Left forelimb (tissue), 1 donor: Measurements from ENCODE around the gene NRXN3.

ENCODE experiments used
- DNase-seq: peaks from one replicate; pipeline ENCODE4 v3.0.0-alpha.2; 2018; ENCODE audit warnings: low spot score

The NRXN3 gene

DNA sequence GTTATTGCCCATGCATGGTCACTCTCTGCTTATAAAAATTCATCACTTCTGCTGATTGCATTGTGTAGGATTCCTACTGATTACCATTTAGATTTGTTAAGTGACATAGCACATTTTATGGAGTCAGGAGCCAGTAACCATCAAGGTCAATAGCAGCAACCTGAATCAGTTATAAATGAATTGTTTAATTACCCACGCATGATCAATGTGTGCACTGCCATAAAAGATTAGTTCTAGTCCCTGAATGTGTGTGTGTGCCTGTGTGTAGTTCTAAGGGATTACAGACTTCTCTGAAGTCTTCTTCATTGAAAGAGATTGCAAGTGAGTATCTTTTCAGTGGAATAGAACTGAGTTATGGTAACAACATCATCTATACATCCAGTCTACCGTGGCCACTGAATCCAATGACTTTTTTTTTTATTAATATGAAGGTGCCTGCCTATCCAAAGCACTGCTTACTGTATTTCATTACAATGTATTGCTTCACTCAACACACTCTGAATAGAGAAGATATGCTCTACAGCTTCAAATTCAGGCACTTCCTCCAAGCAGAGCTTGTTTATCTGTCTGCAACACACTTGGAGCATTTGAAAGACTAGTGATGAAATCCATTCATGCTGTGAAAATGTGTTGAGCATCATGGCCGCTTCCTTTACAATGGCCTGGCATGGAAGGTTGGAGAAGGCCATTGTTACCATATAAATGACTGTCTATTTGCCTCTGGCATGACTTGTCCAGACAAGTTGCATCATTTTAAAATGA lies 1659.4 kb downstream of the NRXN3 start:
- no peak for DNase-seq

DNA sequence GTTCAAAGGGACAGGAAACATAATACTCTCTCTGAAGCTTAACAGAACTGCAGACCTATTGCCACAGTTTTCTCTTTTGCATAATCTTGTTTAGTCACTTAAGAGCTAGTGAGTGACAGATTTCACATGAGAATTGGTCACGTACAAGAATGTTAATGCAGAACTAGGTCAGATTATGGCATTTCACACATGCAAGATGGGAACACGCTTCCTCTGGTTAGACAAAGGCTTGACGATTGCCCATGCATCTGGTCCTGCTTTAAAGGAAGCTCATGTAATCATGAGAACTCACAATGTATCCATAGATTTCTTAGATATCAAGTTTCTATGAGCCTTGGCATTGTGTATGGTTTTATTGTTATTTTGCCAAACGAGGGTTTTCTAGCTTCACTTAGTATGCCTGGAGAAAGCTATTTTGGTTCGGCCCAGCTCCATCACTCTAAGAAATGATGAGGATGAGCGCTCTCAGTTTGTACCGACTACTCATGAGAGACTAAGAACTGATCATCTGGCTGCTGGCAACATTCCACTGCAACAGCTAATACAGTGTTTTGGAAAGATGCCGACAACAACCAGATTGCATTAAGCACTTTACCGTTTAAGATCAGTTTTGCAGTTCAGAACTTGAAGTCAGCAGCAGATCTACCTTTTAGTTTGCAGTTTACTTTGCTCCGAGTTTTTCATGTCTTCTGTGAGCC lies 1661.2 kb downstream of the NRXN3 start:
- DNase-seq, result no peak

DNA sequence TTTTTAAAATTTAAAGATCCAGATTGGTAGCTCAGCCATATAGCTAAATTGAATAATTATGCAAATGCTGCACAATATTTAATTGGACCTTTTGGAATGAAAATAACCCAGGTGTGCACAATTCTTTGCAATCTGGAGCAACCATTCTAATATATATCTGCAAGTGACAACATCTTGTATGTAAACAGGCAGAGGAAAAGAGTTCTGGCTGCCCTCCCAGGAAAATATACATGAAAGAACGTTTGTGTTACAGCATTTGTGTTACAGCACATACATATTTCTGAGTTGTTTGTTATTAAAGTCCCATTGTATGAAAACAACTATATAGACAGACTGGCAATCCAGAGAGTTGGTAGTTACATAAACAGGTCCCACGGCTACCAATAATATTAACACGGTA lies 1663.6 kb downstream of the NRXN3 start:
- no peak for DNase-seq

DNA sequence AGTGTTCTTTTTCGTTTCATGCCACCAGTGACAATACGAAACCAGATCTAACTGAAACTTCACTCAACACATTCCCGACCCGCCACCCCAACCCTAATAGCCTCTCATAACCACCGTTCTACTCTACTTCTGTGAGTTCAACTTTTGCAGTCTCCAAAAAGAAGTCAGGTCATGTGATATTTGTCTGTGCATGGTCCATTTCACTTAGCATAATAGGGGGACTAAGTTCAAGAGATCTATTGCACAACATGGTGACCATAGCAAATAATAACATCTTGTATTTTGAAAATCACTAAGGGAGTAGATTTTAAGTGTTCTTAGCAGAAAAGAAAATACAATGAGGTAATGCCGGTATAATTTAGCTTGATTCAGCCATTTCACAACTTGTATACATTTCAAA lies 1664.7 kb downstream of the NRXN3 start:
- no peak for DNase-seq

DNA sequence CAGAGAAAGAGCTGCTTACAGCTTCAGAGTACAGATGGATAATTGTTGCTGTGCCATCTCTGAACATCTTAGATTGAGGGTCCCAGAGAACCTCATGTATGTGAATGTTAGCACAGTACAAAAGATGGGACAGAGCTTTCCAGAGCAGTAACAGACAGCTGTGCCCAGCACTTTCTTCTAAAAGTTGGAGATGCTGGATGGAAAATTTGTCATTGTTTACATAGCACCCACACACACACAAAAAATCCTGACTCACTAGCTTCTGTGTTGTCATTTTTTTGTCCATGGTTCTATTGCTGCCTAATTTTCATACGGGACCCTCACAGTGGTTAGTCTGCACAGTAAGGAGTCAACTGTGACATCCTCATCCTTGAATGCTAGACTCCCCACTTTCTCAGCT lies 1666.4 kb downstream of the NRXN3 start:
- no peak for DNase-seq

DNA sequence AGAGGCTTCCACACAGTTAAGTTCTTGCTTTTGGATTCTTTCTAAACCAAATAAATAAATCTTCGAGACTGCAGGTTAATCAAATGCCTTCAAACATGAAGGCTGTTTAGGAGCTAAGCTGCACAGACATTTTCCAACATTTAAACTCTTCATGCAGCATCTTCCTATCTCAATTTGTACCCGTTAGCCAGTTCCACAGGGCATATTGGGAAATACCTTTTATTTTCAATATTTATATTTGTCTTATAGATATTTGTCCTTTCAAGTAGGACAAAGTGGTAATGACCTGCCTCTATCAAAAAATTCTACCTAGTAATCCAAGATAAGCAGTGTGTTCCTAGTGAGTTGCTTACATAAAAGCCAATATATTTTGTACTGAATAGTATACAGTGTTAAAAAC lies 1667.5 kb downstream of the NRXN3 start:
- DNase-seq, result no peak

DNA sequence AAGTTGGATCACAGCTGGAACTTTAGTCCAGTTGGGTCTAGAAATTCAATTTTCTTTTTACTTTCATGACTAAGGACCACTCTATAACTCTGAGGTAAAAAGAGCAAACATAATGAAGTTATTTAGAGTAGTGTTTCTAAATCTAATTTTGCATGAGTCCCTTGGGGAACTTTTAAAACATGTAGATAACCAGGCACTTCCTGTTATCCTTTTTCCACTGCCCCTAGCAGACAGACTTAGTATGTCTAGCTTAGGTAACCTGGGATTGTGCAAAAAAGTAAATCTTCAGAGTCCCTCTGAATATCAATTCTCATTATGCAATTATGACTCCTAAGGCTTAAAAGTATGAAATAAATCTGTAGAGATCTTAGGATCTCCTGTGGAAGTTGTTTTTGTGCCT lies 1669.9 kb downstream of the NRXN3 start:
- DNase-seq, result no peak

DNA sequence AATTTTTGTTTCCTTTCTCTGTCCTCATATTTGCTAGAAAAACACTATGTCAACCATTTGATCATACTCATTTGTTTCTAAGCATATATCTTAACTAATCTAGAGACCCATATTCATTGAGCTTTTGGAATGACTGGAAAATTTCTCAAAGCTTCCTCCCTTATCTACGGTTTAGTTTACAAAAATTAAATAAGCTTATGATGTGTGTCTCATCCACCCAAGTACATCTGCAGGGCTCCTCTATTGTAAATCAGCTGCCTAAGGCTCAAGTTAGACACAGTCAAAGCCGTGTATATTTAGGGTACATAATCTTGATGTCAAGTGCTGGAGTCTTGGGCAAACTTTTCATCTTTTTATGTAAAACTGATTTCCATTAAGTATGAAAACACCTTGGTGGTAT lies 1670.7 kb downstream of the NRXN3 start:
- DNase-seq, result no peak

DNA sequence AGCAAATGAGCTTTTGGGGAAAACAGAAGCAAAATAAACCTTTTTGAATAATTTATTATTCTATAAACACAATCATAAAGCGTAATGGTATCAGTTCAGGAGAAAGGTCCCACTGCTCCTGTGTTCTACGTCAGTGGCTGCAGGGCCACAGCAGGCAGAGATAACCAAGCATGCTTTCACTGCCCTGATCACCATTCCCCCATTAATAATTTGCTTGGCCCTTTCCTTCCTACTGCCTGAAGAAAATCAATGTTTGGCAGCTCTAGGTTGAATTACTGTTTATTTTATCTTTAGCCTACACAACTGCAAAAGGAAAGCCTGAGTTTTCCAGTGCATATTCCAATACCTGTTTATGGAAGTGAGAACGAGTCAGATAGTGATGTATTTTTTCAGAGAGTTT lies 1671.3 kb downstream of the NRXN3 start:
- DNase-seq, result no peak

DNA sequence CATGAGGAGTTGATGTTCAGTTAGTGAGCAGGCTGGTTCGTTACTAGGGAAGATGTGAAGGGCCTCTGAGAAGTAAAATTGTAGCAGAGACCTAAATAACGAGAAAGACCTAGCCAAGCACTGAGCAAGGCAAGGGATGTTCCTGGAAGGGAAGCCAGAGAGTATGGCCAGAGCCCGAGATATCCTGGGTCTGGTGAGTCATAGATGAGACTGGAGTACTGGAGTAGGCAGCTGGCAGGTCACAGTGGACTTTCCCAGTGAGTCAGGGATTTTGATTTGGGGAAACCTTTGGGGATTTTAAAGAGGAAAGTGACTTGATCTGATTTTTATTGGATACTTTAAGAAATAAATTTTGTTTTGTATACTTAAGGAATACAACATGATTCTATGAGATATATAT lies 1672.1 kb downstream of the NRXN3 start:
- no peak for DNase-seq

DNA sequence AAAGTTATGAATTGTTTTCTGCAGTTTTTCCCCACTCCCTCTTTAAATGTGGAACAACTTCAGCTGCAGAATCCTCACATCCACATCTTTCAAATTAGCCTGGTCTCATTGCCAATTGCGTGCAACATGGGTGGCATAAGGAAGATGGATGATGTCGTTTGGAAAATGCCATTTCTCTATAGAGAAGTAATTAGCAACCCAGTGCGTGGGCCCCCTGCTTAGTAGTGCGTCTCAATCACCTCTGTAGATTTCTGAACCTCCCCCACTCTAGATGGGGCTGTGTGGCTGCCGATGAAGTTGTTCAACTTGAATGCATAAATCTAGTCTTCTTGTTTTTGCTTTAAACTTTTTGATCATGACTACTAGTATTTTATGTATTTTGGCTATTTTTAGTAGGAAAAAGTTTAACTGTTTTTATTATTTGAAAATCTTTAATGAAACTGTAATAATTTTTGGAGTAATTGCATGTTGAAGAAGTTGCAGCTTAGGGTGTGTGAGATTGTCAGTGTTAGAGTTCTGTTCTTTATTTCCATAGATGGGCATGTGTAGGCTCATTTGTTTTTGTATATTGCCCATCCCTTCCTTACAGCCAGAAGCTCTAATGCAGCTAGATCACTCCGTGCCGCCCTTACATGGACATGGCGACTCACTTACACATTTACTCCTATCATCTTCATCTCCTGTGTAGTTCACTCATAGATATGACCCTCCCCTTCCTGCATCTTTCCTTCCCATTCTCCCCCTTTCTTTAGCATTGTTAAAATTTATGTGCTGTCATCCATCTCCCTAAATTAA lies 1683.0 kb downstream of the NRXN3 start:
- DNase-seq, result no peak

DNA sequence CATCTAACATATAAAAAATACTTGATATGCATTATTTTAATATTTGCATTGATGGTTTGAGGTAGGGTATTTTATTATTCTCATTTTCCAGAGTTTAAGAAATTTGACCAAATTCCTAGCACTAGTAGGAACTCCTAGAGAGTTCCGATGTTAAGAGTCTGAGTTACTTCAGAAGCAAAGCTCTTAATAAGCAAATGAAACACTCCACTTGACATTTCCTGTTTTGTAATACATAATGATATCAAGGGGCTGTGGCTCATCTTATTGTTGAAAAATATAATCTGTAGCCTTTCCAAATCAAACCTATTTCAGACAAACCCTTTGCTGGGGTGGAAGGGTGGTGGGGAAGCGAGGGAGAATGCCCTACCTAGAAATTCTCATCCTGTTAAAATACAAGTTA lies 1685.6 kb downstream of the NRXN3 start:
- DNase-seq, result no peak

DNA sequence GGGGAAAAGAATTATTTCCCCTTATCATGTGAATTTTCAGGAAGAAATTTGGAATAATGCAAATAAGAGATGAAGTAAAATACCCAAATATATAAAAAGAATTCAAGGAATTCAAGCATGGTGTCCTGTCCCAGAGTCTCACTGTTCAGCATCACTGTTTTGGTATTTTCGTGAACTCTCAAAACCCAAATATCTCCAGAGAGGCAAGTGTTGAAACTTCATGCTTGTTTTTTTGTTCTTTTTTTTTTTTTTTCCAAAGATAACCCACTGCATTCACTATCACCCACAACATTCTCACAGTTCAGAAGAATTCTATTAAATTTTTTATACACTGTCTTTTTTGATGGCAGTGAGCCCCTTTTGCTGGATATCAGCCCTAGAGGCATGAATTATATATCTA lies 1686.2 kb downstream of the NRXN3 start:
- no peak for DNase-seq

DNA sequence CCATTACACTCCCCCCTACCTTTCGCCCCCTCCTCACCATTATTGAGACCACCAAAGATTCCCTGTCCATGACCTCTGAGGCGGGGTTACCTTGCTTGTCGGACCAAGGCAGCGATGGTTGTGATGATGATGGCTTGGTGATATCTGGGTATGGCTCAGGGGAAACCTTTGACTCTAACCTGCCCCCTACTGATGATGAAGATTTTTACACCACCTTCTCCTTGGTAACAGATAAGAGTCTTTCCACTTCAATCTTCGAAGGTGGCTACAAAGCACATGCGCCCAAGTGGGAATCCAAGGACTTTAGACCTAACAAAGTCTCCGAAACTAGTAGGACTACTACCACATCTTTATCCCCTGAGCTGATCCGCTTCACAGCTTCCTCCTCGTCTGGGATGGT lies 1690.9 kb downstream of the NRXN3 start:
- no peak for DNase-seq

DNA sequence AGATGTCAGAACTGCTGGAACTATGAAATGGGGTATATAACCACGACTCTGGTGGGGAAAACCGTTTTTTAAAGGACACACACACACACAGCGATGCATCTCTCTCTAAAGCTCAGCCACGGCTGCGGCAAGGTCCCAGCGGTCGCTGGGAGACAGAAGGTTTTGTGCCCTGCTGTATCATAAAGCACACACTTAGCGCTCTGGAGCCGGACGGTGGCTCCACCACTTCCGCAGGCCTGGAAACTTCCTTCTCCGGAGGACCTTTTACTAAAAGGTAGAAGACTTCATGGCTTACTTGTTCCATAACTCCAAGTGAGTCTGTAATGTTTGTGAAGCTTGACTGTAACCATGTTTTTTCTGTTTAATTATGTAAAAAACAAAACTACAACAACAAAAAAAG lies 1691.9 kb downstream of the NRXN3 start:
- no peak for DNase-seq

DNA sequence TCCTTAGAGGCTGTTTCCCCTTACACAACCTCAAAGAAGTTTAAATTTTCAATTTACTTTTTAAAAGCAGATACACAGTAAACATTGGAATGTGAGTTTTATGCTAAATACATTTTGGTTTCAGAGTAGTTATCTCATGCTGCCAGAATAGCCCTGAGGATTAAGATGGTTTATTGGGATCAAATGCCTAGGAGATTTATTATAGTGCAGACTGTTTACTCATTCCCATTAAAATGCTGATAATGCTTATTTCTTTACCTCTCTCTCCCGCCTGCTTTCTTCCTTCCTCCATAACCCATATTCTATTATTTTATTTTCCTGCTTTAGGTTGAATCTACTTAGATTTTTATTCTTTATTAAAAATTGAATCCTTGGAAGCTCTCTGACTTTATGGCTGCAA lies 1701.0 kb downstream of the NRXN3 start:
- no peak for DNase-seq

DNA sequence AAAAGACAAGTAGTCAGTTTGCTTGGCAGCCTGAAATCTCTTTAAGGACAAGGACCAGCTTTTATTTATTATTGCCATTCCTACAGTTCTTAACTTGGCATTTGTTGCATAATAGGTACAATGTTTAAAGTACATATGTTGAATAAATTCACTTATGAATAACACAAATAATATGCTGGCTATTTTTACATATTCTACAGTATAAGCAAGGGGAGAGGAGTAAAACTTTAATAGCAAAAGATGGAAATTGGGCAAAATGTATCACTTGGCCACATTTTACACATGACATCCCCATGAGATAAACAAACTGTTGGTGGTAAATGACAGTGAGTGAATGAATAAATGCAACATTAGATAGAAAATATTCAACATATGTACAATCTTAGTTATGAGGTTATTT lies 1708.1 kb downstream of the NRXN3 start:
- DNase-seq, result no peak

DNA sequence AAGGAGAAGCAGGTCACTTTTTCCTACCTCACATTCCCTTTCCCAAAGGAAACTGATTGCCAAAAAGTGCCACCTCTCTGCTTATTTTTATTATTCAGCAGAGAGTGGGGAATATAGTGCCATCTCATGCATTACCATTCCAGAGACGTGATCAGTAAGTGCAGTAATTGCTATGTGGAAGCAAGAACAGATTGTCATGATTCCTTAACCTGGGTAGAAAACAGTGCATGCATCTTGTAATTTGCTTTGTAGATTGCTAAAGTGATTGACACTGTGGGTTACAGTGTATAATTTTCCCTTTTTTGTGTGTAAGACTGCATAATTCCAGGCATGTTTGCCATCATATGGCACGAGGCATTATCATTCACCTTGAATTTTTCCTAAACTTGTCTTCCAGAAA lies 1708.6 kb downstream of the NRXN3 start:
- no peak for DNase-seq

DNA sequence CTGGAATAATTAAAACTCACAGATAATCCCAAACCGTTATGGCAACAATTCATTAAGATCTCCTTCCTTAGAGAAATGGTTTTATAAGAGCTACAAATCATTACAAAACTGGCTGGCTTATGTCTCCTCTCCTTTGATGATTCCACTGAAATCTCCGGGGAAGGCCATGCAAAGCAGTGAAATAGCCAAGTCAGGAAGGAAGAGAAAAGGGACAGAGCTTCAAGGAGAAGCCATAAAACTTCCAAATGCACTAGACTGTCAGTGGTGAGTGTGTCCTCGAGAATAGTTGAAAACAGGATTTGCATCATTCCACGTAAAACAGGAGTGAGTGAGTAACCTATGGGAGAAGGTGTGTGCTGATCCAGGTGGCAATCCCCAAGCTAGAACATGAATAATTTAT lies 1711.1 kb downstream of the NRXN3 start:
- no peak for DNase-seq

DNA sequence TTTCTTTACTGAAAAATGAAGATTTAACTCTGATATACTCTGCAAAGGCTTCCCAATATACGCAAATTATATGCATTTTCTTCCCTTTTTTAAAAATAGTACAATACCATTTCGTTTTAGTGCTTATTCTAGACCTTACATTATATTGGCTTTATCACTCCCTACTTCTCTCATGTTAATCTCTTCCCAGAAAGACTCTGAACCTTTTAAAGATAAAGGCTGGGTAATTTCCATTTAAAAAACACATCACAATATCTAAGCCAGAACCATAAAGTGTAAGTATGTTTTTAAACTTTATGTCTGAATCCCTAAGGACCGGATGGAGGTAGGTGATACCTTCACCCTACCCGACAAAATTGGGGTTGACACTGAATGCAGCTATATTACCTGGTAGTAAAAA lies 1720.4 kb downstream of the NRXN3 start:
- DNase-seq, result no peak

DNA sequence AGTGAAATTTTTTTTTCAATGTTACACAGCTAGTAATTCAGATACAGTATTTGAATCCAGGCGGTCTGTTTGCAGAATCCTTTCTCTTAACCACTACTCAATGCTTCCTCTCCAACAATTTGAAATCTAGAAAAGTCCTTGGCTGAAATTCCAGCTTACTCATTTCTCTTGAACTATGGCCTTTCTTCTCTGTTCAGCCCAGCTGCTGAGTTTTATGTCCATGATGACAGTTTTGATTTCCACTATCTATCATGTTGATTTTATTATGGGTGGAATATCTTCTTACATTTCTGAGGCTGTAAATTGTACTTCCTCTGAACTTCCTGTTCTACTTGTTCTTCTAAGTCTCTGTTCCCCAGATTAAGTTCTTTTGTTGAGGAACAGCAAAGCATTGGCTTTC lies 1725.8 kb downstream of the NRXN3 start:
- DNase-seq, result no peak

DNA sequence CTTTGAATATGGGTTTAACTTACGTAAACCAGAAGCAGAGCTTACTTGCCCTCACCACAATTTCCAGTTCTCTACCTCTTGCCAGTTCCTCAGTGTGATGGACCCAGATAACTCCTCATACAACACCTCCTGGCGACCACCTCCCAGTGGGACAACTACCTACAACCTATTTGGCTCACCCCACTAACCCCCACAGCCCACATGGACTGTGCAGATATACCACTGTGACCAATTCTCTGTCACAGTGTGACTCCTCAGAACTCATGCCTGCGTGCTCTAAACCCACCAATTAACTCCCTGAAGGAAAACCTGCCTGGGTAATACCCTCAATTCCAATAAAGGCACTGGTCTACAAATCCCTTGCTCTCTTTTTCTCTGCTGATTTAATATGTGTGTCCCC lies 1729.4 kb downstream of the NRXN3 start:
- no peak for DNase-seq

DNA sequence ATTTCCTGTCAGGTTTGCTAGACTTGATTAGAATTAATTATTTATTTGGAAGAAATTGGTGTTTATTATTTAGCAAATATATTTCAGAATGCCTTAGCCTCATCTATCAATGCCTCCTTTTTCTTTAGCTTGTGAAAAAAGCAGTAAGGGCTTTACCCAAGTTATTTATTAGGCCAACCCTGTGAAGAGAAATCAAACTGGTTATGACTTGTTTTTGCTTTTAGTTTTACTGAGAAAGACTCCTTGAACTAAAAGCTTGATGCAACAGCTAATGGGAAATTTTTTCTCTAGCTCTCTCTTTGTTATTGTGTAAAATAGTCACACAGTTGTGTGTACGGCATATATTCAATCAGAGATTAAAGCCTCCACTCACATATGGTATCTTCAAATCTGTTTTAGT lies 1734.3 kb downstream of the NRXN3 start:
- no peak for DNase-seq
